Activated naive CD8-positive, alpha-beta T cell treated with anti-CD3 and anti-CD28 coated beads, Interleukin-2, amount 50 U/mL, for 16 hours (primary cell): ENCODE data around the gene C1RL.
"Not testable (repeated sequence)": the region's sequence is repeated elsewhere in the genome, so short reads cannot be mapped to it uniquely, and the experiment has no call there.

Experiments
- DNase-seq: peaks from one replicate; pipeline ENCODE4 v3.0.0-alpha.2; 2020; ENCODE audit warnings: low read depth, low spot score

The C1RL gene

DNA sequence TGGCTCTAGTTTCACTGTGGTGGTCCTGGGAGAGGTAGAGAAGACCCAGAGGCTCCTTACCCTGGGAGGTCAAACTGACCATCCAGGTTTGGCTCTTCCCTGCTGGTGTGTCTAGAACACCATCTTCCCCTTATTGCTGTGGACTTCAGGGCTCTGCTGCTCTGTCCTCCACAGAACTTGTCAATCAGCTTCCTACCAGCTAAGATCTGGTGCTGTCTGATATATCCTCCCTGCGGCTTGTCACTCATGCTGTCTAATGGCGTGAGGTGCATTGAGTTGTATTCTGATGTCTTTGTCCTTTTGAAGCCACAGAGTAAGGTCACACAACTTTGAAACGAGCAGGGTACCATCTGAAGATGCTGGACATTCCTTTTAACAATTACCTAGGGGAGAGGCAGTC, 7.2 kb upstream of the C1RL start:
- DNase-seq, result no peak

DNA sequence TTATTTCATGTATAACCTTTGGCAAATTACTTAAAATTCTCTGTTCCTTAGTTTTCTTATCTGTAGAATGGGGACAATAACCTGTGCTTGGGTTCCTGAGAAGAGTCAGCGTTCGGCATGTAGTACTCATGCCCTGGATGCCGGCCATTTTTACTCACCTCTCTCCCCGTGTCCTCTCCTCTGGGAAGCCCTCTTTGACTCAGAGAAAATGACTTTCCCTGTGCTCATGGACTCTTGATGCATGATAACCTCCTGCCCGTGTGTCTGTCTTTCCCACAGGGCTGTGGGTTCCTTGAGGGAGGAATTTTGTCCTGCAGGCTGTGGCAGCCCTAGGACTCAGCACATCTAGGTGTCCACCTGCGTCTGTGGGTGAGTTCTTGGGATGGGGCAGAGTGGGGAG, 5.8 kb upstream of the C1RL start:
- no peak for DNase-seq

DNA sequence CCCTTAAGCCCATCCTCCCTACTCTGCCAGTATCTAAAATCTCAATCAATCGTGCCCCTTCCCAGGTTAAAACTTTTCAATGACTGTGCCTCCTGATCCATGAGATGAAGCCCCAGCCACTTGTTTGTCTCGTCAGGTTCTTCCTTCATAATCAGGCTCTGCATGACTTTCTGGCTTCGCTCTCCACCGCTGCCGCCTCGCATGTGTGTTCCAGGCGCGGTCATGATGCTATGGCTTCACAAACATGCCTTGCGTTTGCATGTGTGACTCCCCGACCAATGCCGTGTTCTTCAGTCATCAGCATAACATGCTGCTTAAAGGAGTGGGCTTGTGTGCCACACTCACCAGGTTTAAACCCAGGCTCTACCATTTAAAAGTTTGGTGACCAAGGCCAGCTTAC, 5.0 kb upstream of the C1RL start:
- DNase-seq, result no peak

DNA sequence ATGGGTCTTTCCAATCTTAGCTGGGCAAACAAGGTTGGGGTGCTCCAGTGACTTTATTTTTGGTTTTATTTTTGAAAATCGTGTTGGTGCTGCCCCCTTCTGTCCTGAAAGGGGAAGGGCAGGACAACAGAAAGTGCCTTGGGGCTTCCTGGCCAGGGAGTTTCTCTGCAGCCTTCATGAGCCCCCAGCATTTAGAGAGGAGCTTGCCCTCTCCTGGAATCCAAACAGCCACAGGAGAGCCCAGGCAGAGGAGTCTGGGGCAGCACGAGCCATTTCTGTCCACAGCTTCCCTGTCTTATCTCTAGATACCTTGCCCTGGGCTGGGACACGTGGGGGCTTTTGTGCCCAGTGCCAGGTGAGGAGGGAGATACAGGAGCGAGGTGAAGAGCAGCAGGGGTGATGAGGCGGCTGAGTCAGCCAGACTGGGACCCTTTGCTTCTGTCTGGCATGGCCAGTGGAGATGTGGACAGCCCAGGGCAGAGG, 4.4 kb upstream of the C1RL start:
- DNase-seq, result no peak

DNA sequence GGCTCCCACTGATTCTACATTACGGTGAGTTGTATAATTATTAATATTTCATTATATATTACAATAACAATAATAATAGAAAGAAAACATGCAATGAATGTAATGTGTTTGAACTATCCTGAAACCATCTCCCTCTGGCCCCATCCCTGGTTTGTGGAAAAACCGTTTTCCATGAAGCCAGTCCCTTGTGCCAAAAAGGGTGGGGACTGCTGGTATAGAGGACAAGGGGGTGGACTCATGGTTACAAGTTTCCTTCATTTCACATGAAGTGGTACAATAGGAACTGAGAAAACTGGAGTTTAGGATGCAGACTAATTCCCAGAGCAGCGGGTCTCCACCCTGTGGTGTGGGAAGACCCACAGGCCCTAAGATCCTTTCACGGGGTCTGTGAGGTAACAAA, 3.0 kb upstream of the C1RL start:
- no peak for DNase-seq

DNA sequence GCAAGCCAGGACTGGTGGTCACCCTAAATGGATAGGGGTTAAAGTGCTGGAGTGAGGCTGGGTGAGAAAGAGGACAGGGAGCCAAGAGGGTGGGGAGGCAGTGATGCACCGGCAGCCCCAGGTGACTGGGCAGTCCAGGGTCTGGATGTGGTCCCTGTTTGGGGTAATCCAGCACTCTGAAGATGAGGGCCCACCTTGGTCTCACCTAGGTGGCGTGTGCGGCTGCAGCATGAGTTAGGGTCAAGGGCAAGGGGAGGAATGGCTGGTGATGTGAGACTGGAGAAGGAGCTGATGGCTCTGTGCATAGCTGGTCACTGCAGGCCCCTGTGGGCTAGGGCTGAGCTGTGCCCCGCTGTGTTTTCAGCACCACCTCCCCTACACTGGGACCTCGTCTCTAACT, 1.6 kb upstream of the C1RL start:
- no peak for DNase-seq

DNA sequence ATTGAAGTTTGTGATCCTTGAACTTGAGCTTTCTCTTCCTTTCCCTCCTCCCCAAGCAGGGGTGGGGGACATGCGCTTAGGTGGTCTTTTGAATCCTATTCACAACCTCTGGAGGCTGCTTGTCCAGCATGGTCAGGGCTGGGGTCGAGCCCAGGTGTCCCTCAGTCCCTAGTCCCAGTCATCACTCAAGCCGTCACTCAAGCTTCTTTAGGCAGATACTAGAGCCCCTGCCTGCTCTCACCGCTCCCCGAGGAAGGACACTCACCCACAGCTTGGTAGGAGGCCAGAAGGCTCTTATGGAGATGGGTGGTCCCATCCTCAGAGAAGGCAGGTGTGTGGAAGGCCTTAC, 532 bp upstream of the C1RL start:
- DNase-seq, result no peak

DNA sequence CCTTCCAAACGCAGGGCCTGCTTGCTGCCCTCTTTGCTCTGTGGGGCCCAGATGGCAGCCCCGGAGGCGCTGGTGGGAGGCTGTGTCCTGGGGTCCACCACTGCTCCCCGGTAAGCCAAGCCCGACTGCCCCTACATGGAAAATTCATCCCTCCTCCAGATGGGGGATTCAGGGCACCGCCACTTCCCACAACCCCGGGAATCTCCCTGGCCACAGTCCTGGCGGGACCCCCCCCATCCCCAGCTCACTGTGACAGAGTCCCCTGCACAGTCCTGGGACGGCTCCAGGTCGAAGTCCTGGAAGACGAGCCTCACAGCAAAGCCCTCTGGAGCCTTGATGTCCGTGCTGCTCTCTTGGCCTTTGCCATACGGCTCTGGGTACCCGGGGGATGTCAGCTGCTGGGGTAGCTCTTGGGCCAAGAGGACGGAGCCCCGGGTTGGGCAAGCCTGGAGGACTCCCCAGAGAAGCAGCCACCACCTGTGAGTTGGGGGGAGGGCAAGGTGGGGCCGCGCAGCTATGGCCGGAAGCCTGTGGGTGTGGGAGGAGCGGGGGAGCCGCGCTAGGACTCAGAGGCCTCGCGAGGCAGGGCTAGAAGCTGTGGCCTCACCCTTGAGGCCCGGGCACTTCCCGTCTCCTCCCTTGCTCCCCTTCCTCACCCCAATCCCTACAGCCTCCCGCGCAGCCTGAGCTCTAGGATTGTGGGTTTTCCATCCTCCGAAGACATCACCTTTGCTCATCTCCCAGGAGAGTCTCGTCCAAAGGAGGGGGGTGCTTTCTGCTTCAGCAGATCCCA, 815 bp downstream of the C1RL start:
- DNase-seq, result peak; percentile 26

DNA sequence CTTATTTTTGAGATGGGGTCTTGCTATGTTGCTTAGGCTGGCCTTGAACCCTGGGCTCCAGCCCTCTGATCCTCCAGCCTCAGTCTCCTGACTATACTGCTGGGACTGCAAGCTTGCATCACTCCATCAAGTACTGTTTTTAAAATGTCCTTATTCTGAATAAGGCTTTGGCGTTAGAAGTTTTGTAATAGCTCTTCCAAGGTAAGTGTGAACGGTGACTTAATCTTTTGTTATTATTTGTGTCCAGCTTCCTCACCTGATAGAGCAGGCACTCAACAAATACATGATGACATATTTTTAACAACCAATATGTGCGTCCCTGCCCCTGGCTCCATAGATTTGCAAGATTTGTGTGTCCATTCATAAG, 1.4 kb downstream of the C1RL start:
- DNase-seq, result no peak

DNA sequence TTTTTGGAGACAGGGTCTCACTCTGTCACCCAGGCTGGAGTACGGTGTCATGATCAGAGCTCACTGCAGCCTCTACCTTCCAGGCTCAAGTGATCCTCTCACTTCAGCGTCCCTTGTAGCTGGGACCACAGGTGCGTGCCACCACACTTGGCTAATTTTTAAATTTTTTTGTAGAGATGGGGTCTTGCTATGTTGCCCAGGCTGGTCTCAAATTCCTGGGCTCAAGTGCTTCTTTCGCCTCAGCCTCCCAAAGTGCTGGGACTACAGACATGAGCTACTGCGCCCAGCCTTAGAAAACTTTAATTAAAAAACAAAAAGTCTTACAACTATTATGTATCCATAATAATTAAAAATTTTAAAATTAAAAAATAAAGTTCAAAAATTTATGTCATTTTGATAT, 1.8 kb downstream of the C1RL start:
- DNase-seq, result not testable (repeated sequence)

DNA sequence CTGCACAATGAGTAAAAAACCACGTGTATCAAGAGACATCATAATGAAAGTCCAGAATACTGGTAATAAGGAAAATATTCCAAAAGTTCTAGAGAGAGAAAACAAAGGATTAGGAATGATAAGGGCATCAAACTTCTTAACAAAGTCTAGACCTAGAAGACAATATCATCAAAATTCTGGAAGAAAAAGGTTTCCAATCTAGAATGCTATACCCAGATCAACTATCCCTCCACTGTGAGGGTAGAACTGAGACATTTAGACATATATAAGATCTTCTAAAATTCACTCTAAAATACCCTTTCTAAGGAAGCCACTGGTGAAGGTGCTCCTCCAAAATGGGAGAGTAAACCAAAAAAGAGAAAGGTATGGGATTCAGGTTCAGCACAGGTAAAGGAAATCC, 2.9 kb downstream of the C1RL start:
- no peak for DNase-seq

DNA sequence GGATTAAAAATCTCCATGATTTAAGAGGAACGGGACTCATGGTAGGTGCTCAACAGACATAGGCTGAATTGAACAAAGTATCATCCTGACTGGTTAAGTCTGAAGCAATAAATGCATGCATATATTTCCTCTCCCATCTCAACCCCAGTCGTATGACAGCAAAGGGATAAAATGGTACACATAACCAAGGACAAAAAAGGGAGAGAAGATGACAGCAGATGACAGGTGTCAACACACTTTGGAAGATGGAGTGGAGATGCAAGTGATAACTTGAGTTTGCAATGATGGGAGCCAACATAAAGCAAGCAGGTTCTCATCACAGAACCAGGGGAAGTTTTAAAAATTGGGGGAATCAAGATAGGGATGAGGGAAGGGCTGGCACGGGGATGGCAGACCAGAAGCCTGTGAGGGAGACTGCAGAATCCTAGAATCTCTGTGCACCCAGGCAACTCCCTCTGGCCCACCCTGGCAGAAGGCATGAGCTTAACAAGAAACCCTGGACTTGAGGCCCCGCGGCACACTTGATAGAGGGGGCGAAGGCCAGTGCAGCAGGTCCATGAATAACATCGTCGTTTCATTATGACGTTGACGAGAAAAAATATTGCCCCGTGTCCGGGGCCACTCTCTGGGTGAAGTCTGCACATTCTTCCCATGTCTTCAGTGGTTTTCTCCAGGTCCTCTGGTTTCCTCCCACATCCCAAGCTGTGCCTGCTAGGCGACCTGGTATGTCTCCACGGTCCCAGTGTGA, 5.0 kb downstream of the C1RL start:
- no peak for DNase-seq

DNA sequence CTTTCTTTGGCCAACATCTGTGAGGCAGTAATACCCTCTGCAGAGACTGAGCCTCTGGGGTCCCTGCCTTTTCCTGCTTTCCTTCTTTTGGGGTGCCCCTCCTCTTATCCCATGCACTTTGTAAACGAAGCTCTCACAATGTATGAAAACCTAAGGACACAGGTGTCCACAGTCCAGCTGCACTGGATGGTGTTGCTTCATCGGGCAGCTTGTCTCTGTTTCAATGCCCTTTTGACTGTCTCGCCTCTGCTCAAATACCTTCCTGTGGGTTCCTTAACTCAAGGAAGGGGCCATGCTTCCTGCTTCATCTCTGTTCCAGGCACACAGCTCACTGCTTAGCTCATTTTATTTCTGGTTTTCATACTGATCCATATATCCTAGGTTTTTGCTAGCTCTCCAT, 6.4 kb downstream of the C1RL start:
- DNase-seq, result no peak

DNA sequence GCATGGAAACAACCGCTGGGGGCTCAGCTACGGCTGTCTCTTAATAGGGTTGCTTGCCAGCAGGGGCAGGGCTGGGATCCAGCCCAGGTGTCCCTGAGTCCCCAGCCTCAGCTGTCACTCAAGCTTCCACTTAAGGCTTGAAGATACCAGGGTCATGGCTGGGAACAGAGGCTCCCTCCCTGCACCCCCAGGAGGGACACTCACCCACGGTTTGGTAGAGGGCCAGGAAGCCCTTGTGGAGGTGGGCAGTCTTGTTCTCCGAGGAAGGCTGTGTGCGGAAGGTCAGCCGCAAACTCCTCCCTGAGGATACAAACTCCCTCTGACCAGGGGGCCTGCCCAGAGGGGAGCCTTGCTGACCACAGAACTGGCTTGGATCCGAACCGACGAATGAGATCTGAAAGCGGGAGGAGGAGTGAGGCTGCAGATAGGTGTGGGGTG, 7.3 kb downstream of the C1RL start:
- no peak for DNase-seq

DNA sequence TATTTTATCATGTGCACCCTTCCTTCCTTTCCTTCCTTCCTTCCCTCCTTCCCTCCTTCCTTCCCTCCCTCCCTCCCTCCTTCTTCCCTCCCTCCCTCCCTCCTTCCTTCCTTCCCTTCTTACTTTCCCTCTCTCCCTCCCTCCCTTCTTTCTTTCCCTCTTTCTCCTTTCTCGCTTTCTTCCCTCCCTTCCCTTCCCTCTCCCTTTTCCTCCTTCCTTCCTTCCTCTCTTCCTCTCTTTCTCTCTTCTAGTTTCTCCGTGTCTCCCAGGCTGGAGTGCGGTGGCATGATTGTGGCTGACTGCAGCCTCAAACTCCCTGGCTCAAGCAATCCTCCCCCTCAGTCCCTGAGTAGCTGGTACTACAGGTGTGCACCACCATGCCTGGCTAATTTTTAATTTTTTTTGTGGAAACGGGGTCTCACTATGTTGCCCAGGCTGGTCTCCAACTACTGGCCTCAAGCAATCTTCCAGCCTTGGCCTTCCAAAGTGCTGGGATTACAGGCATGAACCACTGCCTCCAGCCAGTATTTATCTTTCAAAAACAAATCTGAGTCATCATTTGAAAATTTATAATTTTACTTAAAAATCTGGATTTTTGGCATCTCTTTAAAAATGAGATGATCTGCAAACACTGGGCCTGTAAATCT, 7.8 kb downstream of the C1RL start:
- DNase-seq, result no peak

DNA sequence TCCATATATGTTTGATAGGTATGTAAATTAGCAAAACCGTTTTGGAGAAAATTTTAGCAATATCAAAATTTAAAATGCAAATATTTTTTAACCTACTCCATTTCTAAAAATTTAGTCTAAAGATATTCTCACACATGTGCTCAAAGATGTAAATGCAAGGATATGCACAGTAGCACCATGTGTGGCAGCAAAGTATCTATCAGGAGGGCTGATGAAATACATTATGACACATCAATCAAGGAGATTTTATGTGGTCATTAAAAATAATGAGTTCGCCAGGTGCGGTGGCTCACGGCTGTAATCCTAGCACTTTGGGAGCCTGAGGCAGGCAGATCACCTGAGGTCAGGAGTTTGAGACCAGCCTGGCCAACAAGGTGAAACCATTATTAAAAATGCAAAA, 8.8 kb downstream of the C1RL start:
- no peak for DNase-seq

DNA sequence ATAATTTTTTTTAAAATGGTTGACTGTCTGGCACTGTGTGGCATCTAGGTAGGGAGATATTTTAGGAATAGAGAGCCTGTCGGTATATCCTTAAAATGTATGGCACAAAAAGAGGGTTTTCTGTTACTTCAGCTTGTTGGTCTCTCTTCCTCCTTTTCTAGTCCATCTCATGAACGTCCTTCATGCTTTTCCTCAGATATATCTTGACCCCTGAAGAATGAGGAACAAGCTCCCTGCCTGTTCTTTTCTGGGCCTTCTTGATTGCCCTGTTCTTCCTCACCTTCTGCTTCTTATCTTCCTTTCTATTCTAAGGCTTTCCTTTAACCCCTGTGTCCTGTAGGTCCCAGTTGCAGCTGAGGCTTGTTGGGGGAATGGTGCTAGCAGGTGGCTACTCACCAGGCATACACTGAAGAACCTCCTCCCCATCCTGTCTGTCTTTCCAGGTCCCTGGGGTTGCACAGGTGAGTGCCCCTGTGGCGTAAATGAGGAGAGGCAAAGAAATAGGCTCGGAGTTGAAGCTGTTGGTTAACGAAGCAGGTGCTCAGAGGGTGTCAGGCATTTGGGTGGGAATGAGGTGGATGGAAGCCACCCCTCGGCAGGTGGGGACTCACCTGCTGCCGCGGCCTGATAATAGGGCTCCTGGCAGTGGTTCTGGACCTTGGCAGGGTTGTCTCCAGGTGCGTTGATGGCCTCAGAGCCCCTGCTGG, 9.6 kb downstream of the C1RL start:
- no peak for DNase-seq

DNA sequence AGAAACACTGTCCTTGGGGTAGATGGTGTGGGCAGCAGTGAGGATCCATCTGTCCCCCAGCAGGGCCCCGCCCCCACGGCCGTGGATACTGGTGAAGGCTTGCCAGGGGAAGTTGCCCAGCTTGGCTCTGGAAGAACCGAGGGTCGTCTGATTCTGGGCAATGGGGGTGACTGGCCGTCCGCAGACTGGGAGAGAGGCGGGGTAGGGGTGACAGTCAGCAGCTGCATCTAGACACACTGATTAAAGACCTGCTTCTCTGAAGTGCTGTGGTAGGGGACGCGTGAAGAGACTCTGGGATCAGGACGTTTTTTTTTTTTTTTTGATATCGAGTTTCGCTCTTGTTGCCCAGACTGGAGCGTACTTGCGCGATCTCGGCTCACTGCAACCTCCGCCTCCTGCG, 12.0 kb downstream of the C1RL start:
- no peak for DNase-seq

DNA sequence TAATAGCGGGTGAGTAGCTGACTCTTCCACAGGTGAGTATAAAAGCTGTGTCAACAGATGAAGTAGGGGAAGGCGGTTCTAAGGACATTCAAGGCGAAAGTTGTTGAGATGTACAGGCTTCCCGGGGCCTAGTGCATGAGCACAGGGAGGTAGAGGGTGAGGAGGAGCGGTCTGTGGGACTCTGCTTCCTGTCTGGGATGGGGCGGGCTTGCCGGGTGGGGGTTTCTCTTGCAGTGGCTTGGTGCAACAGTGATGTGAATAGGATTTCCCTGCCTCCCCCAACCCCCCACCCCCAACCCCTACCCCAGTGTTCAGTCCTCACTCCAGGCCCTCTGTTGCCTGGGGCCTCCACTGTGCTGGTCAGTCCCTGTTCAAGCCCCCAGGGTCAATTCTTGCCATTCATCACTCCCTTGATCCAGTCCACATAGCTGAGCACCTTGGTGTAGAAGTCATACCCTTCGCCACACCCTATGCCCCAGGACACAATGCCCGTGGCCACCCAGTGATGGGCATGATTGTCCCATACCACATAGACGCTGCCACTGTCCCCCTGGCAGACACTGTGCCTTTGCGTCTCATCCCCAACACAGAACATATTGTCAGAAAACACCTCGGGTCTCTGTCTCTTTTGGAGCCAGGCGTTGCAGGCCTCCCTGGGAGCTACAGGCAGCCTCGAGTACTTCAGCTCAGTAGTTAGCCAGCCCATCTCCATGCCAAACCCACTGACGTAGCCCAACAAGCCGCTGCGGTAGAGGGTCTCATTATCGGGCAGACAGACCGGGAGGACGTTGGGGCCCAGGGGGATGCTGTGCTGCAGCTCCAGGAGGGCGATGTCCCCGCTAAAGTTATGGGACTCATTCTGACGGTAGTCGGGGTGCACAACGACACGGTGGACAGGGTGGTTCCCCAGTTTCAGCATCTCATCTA, 12.7 kb downstream of the C1RL start:
- no peak for DNase-seq

DNA sequence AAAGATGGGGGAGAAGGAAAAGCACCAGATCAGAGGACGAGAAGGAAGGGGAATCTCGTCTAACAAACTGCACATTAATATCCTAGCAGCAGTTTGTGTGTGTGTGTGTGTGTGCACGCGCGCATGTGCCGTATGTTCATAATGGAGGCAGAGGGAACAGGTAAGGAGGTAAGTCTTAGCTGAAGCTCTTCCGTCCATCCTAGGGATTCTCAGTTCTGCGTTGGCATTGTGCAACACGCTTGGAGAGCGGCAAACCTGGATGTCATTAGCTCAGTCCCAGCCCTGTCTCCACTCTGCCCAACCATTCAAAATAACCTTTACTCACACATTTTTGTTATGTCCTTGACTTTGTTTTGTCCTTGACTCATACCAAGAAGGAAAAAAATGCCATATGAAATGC, 15.1 kb downstream of the C1RL start:
- no peak for DNase-seq

DNA sequence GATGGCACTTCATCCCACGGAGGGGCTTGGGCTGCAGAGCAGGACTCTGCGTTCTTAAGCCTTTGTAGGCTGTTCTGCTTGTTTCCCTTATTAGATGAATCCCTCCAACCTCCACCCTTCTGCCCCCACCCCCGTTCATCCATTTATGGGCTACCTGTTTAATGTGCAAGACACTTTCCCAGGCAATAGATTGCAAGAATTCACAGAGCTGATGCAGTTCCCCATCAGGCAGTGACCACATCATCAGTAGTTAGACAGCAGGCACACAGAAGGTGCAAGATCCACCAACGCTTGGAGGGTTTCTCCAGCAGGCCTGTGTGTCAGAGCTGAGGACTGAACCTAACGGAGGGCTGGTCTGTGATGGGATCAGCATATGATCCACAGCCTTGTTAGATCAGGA, 15.5 kb downstream of the C1RL start:
- DNase-seq, result no peak
